ENCODE data around the gene GRPEL1. TPM values are rescaled to one million over a fixed set of nuclear protein-coding genes. Genes with fewer than 3 reads are reported as not detected.

Gene GRPEL1
- polyA plus RNA-seq, 1 donor from 2014 or later, result 28.5 TPM

DNA sequence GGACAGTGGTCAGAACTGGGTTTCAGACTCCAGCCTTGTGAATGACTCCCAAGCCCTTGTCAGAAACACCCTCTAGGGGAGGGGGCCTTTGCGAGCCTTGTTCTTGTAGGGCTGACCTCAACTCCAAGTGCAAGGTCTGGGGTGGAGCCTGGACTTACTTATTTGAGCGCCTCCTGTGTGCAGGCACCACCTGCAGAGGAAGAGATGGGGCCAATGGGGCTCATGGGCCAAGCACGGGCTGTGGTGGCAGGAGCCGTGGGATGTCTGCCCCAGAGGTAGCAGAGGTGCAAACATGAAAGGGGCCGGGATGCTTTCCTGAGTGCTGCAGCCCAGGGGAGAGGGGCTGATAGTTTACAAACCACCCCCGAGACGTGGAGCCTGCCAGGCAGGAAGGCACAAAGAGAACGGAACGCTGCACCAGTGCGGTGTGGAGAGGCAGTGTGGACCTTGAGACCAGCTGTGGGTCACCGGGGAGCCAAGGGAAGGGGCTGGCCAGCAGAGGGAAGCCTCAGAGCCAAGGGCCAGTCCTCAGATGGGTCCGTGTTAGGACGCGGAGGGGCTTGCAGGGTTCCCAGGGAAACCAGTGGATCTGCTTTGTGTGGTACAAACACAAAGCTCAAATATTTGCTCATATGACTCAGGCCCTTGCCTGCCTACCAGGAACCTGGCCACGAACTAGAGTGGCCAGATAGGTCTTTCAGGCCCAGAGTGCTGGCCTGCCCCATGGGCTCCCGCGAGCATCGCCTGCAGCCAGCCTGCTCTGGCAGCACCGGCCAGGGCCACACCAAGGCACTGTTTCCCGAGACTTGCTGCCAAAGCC, 33.4 kb downstream of the GRPEL1 start:
- Histone ChIP-seq H3K4me3 (ENCODE audit: low read length) (no peak overlapping the region), H3K9me2 (ENCODE audit: insufficient read depth, low read length) (no peaks in the 10 kb centered on the region), H3K27me3 (ENCODE audit: insufficient read depth, low read depth, low read length) (no peaks in the 10 kb centered on the region), H3K4me2 (ENCODE audit: low read length) (no peak overlapping the region), H3K27ac (ENCODE audit: low read length) (no peak overlapping the region), H3F3A (ENCODE audit: insufficient read depth, low read length, poor library complexity, severe bottlenecking) (no peaks in the 10 kb centered on the region), H3K9ac (ENCODE audit: low read length) (no peak overlapping the region), H3K79me2 (replicated peaks; ENCODE audit: insufficient read depth, low read length) (no peaks in the 10 kb centered on the region), H2AFZ (ENCODE audit: low read depth, low read length) (no peak overlapping the region), H4K20me1 (ENCODE audit: insufficient read depth) (no peaks in the 10 kb centered on the region), H3K9me3 (ENCODE audit: low read length) (no peaks in the 10 kb centered on the region), H3K36me3 (ENCODE audit: insufficient read depth, low read length) (no peaks in the 10 kb centered on the region)
- TF ChIP-seq MXI1 (conservative IDR thresholded peaks at IDR 0.05; ENCODE audit: poor library complexity, severe bottlenecking) (no peak), SMC3 (conservative IDR thresholded peaks at IDR 0.05; ENCODE audit: poor library complexity) (no peak), EZH2 (IDR thresholded peaks at IDR 0.05; ENCODE audit: borderline replicate concordance, insufficient read depth, low read length, poor library complexity, severe bottlenecking) (no peak), TAF1 (IDR thresholded peaks at IDR 0.05; ENCODE audit: low read depth) (no peak), RAD21 (conservative IDR thresholded peaks at IDR 0.05) (no peak), POLR2AphosphoS5 (IDR thresholded peaks at IDR 0.05) (no peak), EP300 (conservative IDR thresholded peaks at IDR 0.05; ENCODE audit: poor library complexity, severe bottlenecking) (no peak)
- TF ChIP-seq, protein P1, sequence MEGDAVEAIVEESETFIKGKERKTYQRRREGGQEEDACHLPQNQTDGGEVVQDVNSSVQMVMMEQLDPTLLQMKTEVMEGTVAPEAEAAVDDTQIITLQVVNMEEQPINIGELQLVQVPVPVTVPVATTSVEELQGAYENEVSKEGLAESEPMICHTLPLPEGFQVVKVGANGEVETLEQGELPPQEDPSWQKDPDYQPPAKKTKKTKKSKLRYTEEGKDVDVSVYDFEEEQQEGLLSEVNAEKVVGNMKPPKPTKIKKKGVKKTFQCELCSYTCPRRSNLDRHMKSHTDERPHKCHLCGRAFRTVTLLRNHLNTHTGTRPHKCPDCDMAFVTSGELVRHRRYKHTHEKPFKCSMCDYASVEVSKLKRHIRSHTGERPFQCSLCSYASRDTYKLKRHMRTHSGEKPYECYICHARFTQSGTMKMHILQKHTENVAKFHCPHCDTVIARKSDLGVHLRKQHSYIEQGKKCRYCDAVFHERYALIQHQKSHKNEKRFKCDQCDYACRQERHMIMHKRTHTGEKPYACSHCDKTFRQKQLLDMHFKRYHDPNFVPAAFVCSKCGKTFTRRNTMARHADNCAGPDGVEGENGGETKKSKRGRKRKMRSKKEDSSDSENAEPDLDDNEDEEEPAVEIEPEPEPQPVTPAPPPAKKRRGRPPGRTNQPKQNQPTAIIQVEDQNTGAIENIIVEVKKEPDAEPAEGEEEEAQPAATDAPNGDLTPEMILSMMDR (IDR thresholded peaks at IDR 0.05; ENCODE audit: poor library complexity, severe bottlenecking), result no peak
- TF ChIP-seq, protein P2, sequence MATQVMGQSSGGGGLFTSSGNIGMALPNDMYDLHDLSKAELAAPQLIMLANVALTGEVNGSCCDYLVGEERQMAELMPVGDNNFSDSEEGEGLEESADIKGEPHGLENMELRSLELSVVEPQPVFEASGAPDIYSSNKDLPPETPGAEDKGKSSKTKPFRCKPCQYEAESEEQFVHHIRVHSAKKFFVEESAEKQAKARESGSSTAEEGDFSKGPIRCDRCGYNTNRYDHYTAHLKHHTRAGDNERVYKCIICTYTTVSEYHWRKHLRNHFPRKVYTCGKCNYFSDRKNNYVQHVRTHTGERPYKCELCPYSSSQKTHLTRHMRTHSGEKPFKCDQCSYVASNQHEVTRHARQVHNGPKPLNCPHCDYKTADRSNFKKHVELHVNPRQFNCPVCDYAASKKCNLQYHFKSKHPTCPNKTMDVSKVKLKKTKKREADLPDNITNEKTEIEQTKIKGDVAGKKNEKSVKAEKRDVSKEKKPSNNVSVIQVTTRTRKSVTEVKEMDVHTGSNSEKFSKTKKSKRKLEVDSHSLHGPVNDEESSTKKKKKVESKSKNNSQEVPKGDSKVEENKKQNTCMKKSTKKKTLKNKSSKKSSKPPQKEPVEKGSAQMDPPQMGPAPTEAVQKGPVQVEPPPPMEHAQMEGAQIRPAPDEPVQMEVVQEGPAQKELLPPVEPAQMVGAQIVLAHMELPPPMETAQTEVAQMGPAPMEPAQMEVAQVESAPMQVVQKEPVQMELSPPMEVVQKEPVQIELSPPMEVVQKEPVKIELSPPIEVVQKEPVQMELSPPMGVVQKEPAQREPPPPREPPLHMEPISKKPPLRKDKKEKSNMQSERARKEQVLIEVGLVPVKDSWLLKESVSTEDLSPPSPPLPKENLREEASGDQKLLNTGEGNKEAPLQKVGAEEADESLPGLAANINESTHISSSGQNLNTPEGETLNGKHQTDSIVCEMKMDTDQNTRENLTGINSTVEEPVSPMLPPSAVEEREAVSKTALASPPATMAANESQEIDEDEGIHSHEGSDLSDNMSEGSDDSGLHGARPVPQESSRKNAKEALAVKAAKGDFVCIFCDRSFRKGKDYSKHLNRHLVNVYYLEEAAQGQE (IDR thresholded peaks at IDR 0.05; ENCODE audit: borderline replicate concordance), result no peak

DNA sequence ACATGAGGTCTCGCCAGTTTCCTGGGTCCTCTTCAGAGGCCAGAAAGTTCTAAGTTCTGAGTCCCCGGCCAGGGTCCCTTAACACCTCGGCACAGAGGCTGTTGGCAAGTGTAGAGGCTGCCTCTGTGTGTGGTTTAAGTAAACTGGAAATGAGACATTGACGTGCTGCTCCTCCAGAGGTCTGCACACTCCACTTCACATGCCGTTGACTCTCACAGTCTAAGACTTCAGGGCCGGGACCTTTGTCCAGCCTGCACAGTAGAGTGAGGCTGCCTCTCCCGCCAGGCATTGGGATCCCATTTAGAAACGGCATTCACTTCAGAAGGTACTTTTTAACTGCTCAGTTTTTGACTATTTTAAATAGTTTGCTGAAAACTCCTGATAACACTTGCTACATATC, 35.3 kb downstream of the GRPEL1 start:
- no peak overlapping the region for H3K4me2 ChIP-seq (ENCODE audit: low read length)
- no peaks in the 10 kb centered on the region for H3K36me3 ChIP-seq (ENCODE audit: insufficient read depth, low read length)
- H3F3A ChIP-seq (ENCODE audit: insufficient read depth, low read length, poor library complexity, severe bottlenecking), result no peaks in the 10 kb centered on the region
- no peak overlapping the region for H2AFZ ChIP-seq (ENCODE audit: low read depth, low read length)
- no peaks in the 10 kb centered on the region for H3K9me2 ChIP-seq (ENCODE audit: insufficient read depth, low read length)
- H3K9ac ChIP-seq (ENCODE audit: low read length), result no peak overlapping the region
- no peaks in the 10 kb centered on the region for H3K9me3 ChIP-seq (ENCODE audit: low read length)
- no peak overlapping the region for H3K27ac ChIP-seq (ENCODE audit: low read length)
- H3K79me2 ChIP-seq (replicated peaks; ENCODE audit: insufficient read depth, low read length), result no peaks in the 10 kb centered on the region
- TF ChIP-seq SMC3 (conservative IDR thresholded peaks at IDR 0.05; ENCODE audit: poor library complexity) (no peak), EZH2 (IDR thresholded peaks at IDR 0.05; ENCODE audit: borderline replicate concordance, insufficient read depth, low read length, poor library complexity, severe bottlenecking) (no peak), MXI1 (conservative IDR thresholded peaks at IDR 0.05; ENCODE audit: poor library complexity, severe bottlenecking) (no peak), TAF1 (IDR thresholded peaks at IDR 0.05; ENCODE audit: low read depth) (no peak), EP300 (conservative IDR thresholded peaks at IDR 0.05; ENCODE audit: poor library complexity, severe bottlenecking) (no peak), POLR2AphosphoS5 (IDR thresholded peaks at IDR 0.05) (no peak), RAD21 (conservative IDR thresholded peaks at IDR 0.05) (no peak)
- TF ChIP-seq, protein P1 (IDR thresholded peaks at IDR 0.05; ENCODE audit: poor library complexity, severe bottlenecking), result no peak
- TF ChIP-seq, protein P2 (IDR thresholded peaks at IDR 0.05; ENCODE audit: borderline replicate concordance), result no peak
- H3K27me3 ChIP-seq (ENCODE audit: insufficient read depth, low read depth, low read length), result no peaks in the 10 kb centered on the region
- no peak overlapping the region for H3K4me3 ChIP-seq (ENCODE audit: low read length)
- H4K20me1 ChIP-seq (ENCODE audit: insufficient read depth), result no peaks in the 10 kb centered on the region

Measured in neural cell (in vitro differentiated cells).